ENCODE results near the gene HEMK1. TPM values are rescaled to one million over a fixed set of nuclear protein-coding genes. Genes with fewer than 3 reads are reported as not detected.

Gene HEMK1
- total RNA-seq, 2 donors from 2014 or later: 6.7 to 9.6 TPM

DNA sequence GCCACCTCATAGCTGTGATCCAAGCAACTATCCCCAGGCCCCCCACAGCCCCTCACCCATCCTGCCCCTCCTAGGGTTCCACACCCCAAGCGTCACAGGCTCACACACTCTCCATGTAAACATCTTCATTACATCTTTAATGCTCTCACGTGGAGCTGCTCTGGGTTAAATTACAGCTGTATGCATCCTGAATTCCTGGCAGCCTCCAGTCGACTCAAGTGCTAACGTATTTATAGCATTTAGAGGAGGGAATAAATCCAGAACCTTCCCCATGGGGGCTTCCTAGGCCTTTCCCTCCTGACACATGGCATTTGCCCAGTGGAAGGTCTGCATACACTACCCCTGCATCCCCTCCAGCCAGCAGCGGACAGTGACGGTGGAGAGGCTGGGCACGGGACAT, 11.4 kb upstream of the HEMK1 start:
- DNase-seq (no peak), ATAC-seq (no peak)
- TF ChIP-seq, protein P1, sequence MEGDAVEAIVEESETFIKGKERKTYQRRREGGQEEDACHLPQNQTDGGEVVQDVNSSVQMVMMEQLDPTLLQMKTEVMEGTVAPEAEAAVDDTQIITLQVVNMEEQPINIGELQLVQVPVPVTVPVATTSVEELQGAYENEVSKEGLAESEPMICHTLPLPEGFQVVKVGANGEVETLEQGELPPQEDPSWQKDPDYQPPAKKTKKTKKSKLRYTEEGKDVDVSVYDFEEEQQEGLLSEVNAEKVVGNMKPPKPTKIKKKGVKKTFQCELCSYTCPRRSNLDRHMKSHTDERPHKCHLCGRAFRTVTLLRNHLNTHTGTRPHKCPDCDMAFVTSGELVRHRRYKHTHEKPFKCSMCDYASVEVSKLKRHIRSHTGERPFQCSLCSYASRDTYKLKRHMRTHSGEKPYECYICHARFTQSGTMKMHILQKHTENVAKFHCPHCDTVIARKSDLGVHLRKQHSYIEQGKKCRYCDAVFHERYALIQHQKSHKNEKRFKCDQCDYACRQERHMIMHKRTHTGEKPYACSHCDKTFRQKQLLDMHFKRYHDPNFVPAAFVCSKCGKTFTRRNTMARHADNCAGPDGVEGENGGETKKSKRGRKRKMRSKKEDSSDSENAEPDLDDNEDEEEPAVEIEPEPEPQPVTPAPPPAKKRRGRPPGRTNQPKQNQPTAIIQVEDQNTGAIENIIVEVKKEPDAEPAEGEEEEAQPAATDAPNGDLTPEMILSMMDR (IDR thresholded peaks at IDR 0.05): no peak
- TF ChIP-seq POLR2A (IDR thresholded peaks at IDR 0.05): no peak
- Histone ChIP-seq H3K27ac (no peak overlapping the region), H3K36me3 (replicated peaks in 1 of 2; ENCODE audit: insufficient read depth in 1 of 2, low read depth in 2 of 2) (no peaks in the 10 kb centered on the region), H3K4me3 (no peak overlapping the region), H3K27me3 (no peaks in the 10 kb centered on the region), H3K4me1 (no peaks in the 10 kb centered on the region), H3K9me3 (no peaks in the 10 kb centered on the region)
- intact Hi-C loops (cut with DNase I): no loop called here
- 63 to 69% methylated on average over 6 to 7 of the region's 7 CpGs for WGBS, 2 donors

DNA sequence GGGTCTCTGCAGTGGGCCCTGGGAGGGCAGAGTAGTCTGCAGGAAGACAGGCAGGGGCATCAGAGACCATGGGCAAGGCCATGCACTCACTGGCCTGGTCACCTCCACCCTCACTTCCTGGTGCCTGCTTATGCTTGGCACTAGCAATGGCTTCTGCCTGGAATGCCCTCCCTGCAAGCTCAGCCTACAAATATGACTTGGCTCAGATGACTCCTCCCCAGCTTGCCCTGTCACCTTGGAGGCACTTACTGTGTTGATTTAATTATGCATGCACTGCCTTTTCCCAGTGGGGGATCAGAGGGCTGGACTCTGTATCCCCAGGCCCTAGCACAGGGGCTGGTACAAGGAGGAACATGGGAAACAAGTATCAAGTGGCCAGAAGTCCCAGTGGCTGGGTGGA, 9.6 kb upstream of the HEMK1 start:
- ATAC-seq: peak; percentile 45
- Histone ChIP-seq H3K4me3 (no peak overlapping the region), H3K9me3 (no peaks in the 10 kb centered on the region), H3K4me1 (no peaks in the 10 kb centered on the region), H3K27me3 (no peaks in the 10 kb centered on the region), H3K27ac (no peak overlapping the region), H3K36me3 (replicated peaks in 1 of 2; ENCODE audit: insufficient read depth in 1 of 2, low read depth in 2 of 2) (no peaks in the 10 kb centered on the region)
- intact Hi-C loops (cut with DNase I): no loop called here
- no peak for DNase-seq
- TF ChIP-seq, protein P1 (IDR thresholded peaks at IDR 0.05): no peak
- no peak for TF ChIP-seq POLR2A (IDR thresholded peaks at IDR 0.05)

GRCh38 chr3:50562861-50563260, 6.5 kb upstream of the HEMK1 start:
- DNase-seq: no peak
- Histone ChIP-seq H3K4me3 (no peak overlapping the region), H3K27me3 (no peaks in the 10 kb centered on the region), H3K36me3 (replicated peaks in 1 of 2; ENCODE audit: insufficient read depth in 1 of 2, low read depth in 2 of 2) (no peaks in the 10 kb centered on the region), H3K27ac (no peak overlapping the region), H3K9me3 (no peaks in the 10 kb centered on the region), H3K4me1 (peaks cover 12% of the 10 kb centered on the region)
- intact Hi-C loops (cut with DNase I): no loop called here
- ATAC-seq: no peak
- TF ChIP-seq POLR2A (IDR thresholded peaks at IDR 0.05): no peak
- TF ChIP-seq, protein P1 (IDR thresholded peaks at IDR 0.05): no peak
- WGBS, 2 donors: 77 to 80% methylated on average over 2 of the region's 2 CpGs

- Histone ChIP-seq H3K9me3 (no peaks in the 10 kb centered on the region), H3K27ac (no peak overlapping the region), H3K4me3 (no peak overlapping the region), H3K36me3 (replicated peaks in 1 of 2; ENCODE audit: insufficient read depth in 1 of 2, low read depth in 2 of 2) (no peaks in the 10 kb centered on the region), H3K27me3 (no peaks in the 10 kb centered on the region), H3K4me1 (peaks cover 18% of the 10 kb centered on the region)
- no peak for ATAC-seq
- DNase-seq: no peak
- TF ChIP-seq, protein P1 (IDR thresholded peaks at IDR 0.05): no peak
- WGBS, 2 donors: 68 to 79% methylated on average over 2 of the region's 2 CpGs
- intact Hi-C loops (cut with DNase I): no loop called here
These were observed 5.5 kb upstream of the HEMK1 start for GRCh38 chr3:50563867-50564266.

- Histone ChIP-seq H3K9me3 (no peaks in the 10 kb centered on the region), H3K4me3 (no peak overlapping the region), H3K27ac (no peak overlapping the region), H3K36me3 (replicated peaks in 1 of 2; ENCODE audit: insufficient read depth in 1 of 2, low read depth in 2 of 2) (no peaks in the 10 kb centered on the region), H3K27me3 (no peaks in the 10 kb centered on the region), H3K4me1 (peaks cover 18% of the 10 kb centered on the region)
- 78 to 90% methylated on average over 1 of the region's 1 CpG for WGBS, 2 donors
- DNase-seq (no peak), ATAC-seq (no peak)
- intact Hi-C loops (cut with DNase I): no loop called here
- TF ChIP-seq, protein P1 (IDR thresholded peaks at IDR 0.05): no peak
- no peak for TF ChIP-seq POLR2A (IDR thresholded peaks at IDR 0.05)
These were observed 5.0 kb upstream of the HEMK1 start for GRCh38 chr3:50564321-50564720.

Data from body of pancreas (tissue), 4 donors.